GM19023 (cell line): Measurements from ENCODE around the gene TRPC4.
"Not testable (repeated sequence)": the region's sequence is repeated elsewhere in the genome, so short reads cannot be mapped to it uniquely, and the experiment has no call there.

Source experiments
- ATAC-seq: cut with Tn5 transposase; IDR thresholded peaks from one replicate; pipeline ENCODE4 v1.9.1; 2021; ENCODE audit warnings: mild to moderate bottlenecking, moderate library complexity; ENCODE audit not compliant: unreplicated experiment

The TRPC4 gene

GRCh38 chr13:37833411-37833810 lies 36.2 kb downstream of the TRPC4 start:
- ATAC-seq: no peak

- ATAC-seq: no peak
Observed at GRCh38 chr13:37816276-37816675, 53.3 kb downstream of the TRPC4 start.

- no peak for ATAC-seq
Observed at GRCh38 chr13:37811441-37811840, 58.1 kb downstream of the TRPC4 start.

GRCh38 chr13:37806666-37807065 lies 62.9 kb downstream of the TRPC4 start:
- no peak for ATAC-seq

GRCh38 chr13:37797631-37798030 lies 71.9 kb downstream of the TRPC4 start:
- ATAC-seq: no peak

GRCh38 chr13:37796795-37797194 lies 72.8 kb downstream of the TRPC4 start:
- ATAC-seq: not testable (repeated sequence)

- no peak for ATAC-seq
Observed at GRCh38 chr13:37795326-37795725, 74.2 kb downstream of the TRPC4 start.

- no peak for ATAC-seq
Observed at GRCh38 chr13:37791699-37792098, 77.9 kb downstream of the TRPC4 start.

GRCh38 chr13:37788346-37788745 lies 81.2 kb downstream of the TRPC4 start:
- ATAC-seq: no peak

- no peak for ATAC-seq
Observed at GRCh38 chr13:37777676-37778075, 91.9 kb downstream of the TRPC4 start.

GRCh38 chr13:37775871-37776270 lies 93.7 kb downstream of the TRPC4 start:
- ATAC-seq: no peak

GRCh38 chr13:37772644-37773043 lies 96.9 kb downstream of the TRPC4 start:
- ATAC-seq: no peak

GRCh38 chr13:37769545-37769944 lies 100.0 kb downstream of the TRPC4 start:
- no peak for ATAC-seq

- no peak for ATAC-seq
Observed at GRCh38 chr13:37769078-37769477, 100.5 kb downstream of the TRPC4 start.

GRCh38 chr13:37766502-37766901 lies 103.1 kb downstream of the TRPC4 start:
- no peak for ATAC-seq

- no peak for ATAC-seq
Observed at GRCh38 chr13:37755349-37755748, 114.2 kb downstream of the TRPC4 start.

- ATAC-seq: no peak
Observed at GRCh38 chr13:37753776-37754175, 115.8 kb downstream of the TRPC4 start.

GRCh38 chr13:37752146-37752545 lies 117.4 kb downstream of the TRPC4 start:
- no peak for ATAC-seq

GRCh38 chr13:37751025-37751424 lies 118.5 kb downstream of the TRPC4 start:
- ATAC-seq: no peak

GRCh38 chr13:37748913-37749312 lies 120.7 kb downstream of the TRPC4 start:
- no peak for ATAC-seq

GRCh38 chr13:37747071-37747612 lies 122.4 kb downstream of the TRPC4 start:
- ATAC-seq: no peak

GRCh38 chr13:37741536-37741935 lies 128.0 kb downstream of the TRPC4 start:
- no peak for ATAC-seq

GRCh38 chr13:37736045-37736444 lies 133.5 kb downstream of the TRPC4 start:
- no peak for ATAC-seq
